HG03196 (cell line): ENCODE measurements around the gene DOCK2.
A peak's percentile ranks its signal among the peaks of the same experiment; 100 is the strongest.
"Not testable (repeated sequence)": the region's sequence is repeated elsewhere in the genome, so short reads cannot be mapped to it uniquely, and the experiment has no call there.

ENCODE experiments used
- ATAC-seq: cut with Tn5 transposase; IDR thresholded peaks from one replicate; pipeline ENCODE4 v1.9.1; 2021; ENCODE audit not compliant: unreplicated experiment

The DOCK2 gene

GRCh38 chr5:169923988-169924387, 286.9 kb downstream of the DOCK2 start:
- no peak for ATAC-seq

GRCh38 chr5:169933127-169933526, 296.1 kb downstream of the DOCK2 start:
- no peak for ATAC-seq

GRCh38 chr5:169933616-169934015, 296.5 kb downstream of the DOCK2 start:
- no peak for ATAC-seq

GRCh38 chr5:169934990-169935389, 297.9 kb downstream of the DOCK2 start:
- no peak for ATAC-seq

GRCh38 chr5:169935762-169936161, 298.7 kb downstream of the DOCK2 start:
- ATAC-seq, result no peak

- ATAC-seq, result no peak
Measured at GRCh38 chr5:169938439-169938838, 301.4 kb downstream of the DOCK2 start.

- ATAC-seq, result no peak
Measured at GRCh38 chr5:169939731-169940130, 302.7 kb downstream of the DOCK2 start.

- no peak for ATAC-seq
Measured at GRCh38 chr5:169941542-169941941, 304.5 kb downstream of the DOCK2 start.

- no peak for ATAC-seq
Measured at GRCh38 chr5:169942181-169942580, 305.1 kb downstream of the DOCK2 start.

GRCh38 chr5:169943026-169943425, 306.0 kb downstream of the DOCK2 start:
- ATAC-seq, result no peak

- no peak for ATAC-seq
Measured at GRCh38 chr5:169944115-169944514, 307.0 kb downstream of the DOCK2 start.

GRCh38 chr5:169944922-169945680, 308.0 kb downstream of the DOCK2 start:
- no peak for ATAC-seq

GRCh38 chr5:169945831-169946261, 308.8 kb downstream of the DOCK2 start:
- no peak for ATAC-seq

GRCh38 chr5:169946743-169947295, 309.7 kb downstream of the DOCK2 start:
- ATAC-seq, result no peak

GRCh38 chr5:169950333-169950732, 313.3 kb downstream of the DOCK2 start:
- no peak for ATAC-seq

GRCh38 chr5:169953196-169953595, 316.1 kb downstream of the DOCK2 start:
- not testable (repeated sequence) for ATAC-seq

GRCh38 chr5:169954786-169955185, 317.7 kb downstream of the DOCK2 start:
- no peak for ATAC-seq

- ATAC-seq, result no peak
Measured at GRCh38 chr5:169956126-169956525, 319.1 kb downstream of the DOCK2 start.

- no peak for ATAC-seq
Measured at GRCh38 chr5:169956756-169957155, 319.7 kb downstream of the DOCK2 start.

- ATAC-seq, result no peak
Measured at GRCh38 chr5:169958278-169958677, 321.2 kb downstream of the DOCK2 start.

GRCh38 chr5:169960659-169961058, 323.6 kb downstream of the DOCK2 start:
- no peak for ATAC-seq

- no peak for ATAC-seq
Measured at GRCh38 chr5:169964246-169964645, 327.2 kb downstream of the DOCK2 start.

GRCh38 chr5:169970339-169970738, 333.3 kb downstream of the DOCK2 start:
- ATAC-seq, result peak; percentile 57
